NCI-H2107 treated with DMSO at 0.1 percent for 48 hours (cell line): Measurements from ENCODE around the gene MC1R.
"Not testable (repeated sequence)": the region's sequence is repeated elsewhere in the genome, so short reads cannot be mapped to it uniquely, and the experiment has no call there.

Experiments used
- DNase-seq: peaks from one replicate; lab custom pipeline; 2025; ENCODE audit not compliant: unreplicated experiment; lab: John Stamatoyannopoulos, UW

Gene MC1R

DNA sequence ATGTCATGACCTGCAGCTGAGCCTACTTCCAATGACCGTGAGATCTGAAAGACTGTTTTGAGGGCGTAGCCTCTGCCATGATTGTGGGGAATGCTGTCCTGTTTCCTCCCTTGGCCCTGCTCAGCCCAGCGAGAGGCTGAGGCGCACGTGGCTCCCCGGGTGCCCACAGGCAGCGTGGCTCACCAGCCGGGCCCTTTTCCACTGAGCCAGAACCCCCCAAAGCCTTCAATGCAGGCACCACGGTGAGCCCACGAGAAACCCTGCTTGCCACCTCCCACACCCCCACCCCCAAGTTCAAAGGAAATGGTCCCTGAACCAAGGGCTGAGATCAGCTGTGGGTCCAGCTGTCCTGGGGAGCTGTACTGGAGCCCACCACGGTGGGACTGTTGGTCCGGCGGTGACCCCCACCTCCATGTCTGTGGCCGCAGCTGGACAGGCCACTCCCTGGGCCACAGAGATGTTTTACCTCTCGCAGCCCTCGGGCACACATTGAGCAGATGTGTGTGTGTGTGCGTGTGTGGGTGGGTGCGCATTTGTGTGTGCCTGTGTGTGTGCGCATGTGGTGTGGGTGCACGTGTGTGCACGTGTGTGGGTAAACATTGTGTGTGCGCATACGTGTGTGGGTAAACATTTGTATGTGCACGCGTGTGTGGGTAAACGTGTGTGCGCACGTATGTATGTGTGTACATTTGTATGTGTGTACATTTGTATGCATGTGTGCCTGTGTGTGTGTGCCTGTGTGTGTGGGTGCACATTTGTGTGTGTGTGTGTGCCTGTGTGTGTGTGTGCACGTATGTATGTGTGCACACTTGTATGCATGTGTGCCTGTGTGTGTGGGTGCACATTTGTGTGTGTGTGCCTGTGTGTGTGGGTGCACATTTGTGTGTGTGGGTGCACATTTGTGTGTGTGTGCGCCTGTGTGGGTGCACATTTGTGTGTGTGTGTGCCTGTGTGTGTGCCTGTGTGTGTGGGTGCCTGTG is 5.0 kb upstream of the MC1R start:
- no peak for DNase-seq

DNA sequence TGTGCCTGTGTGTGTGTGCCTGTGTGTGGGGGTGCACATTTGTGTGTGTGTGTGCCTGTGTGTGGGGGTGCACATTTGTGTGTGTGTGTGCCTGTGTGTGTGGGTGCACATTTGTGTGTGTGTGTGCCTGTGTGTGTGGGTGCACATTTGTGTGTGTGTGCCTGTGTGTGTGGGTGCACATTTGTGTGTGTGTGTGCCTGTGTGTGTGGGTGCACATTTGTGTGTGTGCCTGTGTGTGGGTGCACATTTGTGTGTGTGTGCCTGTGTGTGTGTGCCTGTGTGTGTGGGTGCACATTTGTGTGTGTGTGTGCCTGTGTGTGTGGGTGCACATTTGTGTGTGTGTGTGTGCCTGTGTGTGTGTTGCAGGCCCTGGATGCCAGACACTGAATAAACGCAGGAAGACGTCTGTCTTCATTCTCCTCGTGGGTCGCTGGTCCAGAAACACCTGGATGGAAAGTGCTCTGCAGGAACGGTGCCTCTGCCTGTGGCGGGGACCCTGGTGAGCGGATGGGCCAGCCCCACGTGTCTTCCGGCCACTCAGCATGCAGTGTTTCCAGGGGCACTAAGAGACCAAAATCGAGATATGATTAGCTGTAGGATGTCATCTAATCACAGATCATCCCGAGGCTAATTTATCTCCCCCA is 3.9 kb upstream of the MC1R start:
- not testable (repeated sequence) for DNase-seq

DNA sequence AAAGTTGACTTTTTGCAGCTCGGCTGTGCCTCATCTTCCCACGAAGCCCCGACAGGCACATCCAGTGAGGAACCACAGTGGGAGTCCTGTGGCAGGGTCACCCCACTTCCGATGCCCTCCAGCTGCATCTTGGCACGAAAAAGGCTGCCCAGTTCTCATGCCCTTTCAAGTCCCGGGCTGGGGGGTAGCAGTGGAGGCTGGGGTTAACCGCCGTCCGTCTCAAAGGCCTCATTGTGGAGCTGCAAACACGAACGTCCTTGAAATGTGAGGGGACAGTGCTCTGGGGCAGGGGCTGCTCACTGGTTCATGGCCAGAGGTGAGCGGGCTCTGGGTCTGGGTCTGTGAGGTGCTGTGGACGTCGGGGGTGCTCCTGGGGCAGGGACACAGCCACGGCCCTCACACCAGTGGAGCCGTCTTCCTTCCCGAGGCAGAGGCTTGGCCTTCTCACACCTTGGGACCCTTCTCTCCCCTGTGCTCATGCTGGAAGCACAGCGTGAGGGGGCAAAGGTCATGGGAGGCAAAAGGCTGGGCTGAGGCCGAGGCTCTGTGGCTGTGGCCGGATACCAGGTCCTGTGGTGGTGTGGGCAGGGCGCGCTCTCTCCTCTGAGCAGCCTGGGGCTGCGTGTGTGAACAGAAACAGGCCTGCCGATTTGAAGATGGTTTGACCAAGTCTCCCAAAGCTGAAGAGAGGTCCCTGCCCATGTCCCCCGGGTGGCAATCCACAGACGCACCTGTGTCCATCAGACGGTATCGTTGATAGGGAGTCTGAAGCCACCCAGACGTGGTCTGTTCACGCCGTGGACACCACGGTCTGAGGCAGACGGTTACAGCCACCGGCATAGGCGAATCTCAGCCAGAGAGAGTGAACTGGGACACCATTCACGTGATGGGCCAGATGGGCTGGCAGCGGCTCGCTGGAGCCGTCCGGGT is 3.1 kb upstream of the MC1R start:
- no peak for DNase-seq

DNA sequence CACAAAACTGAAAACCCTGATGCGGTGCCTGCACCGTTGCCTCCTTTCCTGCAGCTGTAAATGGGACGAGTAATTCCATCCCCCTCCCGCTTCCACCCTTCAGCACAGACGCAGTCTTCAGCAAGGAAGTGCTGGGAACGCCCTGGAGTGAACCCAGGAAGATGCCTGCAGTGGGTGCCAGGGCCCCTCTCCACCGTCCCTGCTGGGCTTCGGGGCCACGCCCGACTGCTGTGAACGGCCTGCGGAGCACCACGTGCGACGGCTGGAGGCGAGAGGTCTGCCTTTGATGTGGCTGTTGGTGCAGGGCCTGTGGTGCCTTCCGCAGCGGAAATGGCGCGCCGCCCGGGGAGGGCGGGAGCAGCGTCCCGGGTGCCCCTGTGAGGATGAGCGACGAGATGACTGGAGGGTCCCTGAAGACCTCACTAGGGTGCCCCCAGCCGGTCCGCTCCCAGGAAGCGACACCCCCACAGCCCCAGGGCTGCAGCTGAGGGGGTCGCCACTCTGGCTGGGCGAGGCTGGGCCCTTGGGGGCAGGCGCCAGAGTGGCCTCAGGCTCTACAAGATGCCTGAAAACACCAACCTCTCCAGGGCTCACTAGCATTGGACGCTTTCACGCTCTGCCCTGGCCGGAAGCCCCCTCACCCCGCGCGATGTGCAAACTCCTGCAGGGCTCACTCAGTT is 749 bp upstream of the MC1R start:
- DNase-seq: peak; percentile 66

DNA sequence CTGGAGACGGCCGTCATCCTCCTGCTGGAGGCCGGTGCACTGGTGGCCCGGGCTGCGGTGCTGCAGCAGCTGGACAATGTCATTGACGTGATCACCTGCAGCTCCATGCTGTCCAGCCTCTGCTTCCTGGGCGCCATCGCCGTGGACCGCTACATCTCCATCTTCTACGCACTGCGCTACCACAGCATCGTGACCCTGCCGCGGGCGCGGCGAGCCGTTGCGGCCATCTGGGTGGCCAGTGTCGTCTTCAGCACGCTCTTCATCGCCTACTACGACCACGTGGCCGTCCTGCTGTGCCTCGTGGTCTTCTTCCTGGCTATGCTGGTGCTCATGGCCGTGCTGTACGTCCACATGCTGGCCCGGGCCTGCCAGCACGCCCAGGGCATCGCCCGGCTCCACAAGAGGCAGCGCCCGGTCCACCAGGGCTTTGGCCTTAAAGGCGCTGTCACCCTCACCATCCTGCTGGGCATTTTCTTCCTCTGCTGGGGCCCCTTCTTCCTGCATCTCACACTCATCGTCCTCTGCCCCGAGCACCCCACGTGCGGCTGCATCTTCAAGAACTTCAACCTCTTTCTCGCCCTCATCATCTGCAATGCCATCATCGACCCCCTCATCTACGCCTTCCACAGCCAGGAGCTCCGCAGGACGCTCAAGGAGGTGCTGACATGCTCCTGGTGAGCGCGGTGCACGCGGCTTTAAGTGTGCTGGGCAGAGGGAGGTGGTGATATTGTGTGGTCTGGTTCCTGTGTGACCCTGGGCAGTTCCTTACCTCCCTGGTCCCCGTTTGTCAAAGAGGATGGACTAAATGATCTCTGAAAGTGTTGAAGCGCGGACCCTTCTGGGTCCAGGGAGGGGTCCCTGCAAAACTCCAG is 1.1 kb downstream of the MC1R start:
- DNase-seq: no peak

DNA sequence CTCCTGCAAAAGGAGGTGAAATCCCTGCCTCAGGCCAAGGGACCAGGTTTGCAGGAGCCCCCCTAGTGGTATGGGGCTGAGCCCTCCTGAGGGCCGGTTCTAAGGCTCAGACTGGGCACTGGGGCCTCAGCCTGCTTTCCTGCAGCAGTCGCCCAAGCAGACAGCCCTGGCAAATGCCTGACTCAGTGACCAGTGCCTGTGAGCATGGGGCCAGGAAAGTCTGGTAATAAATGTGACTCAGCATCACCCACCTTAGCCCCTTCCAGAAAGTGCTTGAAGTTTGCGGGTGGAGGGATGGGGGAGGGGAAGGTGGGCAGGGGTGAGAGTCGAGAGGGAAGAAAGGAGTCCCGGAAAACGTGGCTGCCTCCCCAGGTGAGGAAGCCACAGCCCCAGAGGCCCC is 2.1 kb downstream of the MC1R start:
- DNase-seq: no peak

DNA sequence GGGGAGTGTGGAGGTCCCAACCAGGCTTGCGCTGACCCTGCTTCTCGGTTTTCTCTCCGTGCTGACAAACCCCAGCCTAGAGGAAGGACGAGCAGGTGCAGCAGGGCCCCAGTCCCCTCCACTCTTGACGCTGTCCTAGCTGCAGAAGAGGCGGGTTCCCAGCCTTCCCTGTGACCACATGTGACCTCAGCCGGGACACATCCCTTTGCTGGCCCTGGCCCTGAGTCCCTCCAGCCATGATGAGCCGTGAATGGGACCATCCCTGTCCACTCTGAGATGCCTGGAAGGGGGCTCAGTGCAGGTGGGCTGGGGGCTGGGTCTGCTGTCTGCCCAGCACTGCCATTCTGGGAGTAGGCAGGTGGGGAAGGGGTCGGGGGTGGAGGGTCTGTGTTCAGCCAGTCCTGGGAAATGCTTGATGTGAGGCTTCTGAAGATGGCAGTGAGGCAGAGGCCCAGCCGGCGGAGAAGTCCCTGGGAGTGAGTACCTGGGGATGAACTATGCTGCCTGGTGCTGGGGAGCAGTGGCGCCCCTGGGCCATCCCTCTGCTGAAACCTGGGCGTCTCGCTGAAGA is 2.6 kb downstream of the MC1R start:
- DNase-seq: no peak

DNA sequence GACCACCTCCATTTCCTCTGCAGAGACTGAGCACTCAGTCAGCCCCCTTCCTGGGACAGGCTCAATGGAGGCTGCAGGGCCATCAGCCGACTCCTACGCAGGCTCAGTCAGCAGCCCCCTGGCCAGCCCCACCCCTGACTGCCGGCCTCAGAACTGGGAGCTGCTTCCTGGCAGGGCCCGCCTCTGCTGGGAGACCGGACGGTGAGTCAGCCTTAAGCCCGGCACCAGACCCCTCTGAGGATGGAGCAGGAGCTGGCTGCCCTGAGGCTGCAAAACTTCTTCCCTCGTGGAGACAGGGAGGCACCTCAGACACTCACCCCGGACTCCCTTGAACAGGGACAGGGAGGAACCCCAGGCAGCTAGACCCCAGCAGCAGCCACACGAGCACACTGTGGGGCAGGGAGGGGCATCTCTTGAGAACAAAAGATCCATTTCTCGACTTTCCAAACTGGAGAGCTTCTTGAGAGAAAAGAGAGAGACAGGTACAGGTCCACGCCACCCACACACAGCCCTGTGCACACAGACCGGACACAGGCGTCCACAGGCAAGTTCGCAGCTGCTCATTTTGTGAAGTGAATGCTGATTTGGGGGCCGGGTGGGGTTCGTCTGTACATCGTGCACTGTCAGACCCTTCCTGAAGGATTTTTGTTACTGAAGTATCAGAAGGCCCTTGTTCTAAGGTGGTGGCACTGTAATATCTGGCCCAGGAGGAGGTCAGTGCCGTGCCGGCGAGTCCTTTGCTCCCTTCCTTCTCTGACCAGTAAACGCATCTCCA is 3.2 kb downstream of the MC1R start:
- DNase-seq: peak; percentile 39

DNA sequence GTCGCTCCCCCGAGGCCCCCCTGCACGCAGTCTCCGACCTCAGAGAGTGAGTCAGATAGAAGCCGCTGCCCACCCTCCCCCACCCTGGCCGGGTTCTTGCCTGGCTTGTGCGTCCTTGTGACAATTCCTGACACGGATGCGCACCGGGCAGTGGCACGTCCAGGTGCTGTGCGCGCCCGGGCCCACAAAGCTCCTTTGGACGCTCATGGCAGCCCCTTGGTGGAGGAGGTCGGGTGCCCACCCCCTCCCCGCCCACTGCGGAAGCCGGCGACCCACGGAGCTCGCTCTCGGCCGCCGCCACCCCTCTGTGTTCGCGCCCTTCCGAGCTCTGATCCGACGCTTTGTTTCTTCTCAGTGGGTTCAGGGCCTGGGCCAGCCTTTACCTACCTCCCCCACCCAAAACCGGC is 3.8 kb downstream of the MC1R start:
- no peak for DNase-seq

DNA sequence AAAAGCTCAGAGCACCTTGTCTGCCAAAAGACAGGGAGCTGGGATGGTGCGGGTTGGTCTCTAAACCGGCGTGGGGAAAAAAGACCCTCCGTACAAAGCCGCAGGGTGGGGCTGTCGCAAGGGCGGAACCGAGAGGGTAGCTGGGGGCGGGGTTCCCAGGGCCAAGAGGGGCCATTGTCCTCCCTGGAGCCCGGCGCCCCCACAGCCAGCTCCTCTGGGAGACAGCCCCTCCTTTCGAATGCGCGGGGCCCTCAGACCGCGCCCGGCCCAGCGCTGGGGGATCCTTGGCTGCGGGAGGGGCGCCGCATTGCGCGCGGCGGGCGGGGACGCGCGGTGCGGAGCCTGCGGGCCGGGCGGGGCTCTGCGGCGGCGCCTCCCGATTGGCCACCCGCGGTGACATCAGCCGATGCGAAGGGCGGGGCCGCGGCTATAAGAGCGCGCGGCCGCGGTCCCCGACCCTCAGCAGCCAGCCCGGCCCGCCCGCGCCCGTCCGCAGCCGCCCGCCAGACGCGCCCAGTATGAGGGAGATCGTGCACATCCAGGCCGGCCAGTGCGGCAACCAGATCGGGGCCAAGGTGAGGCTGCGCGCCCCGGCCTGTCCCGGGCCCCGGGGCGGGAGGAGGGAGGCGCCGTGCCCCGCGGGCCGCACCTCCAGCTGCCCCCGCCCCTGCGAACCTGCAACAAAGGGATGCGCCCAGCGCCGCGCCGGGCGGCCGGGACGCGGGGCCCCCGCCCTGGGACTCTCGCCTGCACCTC is 4.4 kb downstream of the MC1R start, which contains the start of gene TUBB3:
Gene TUBB3 (plus strand): TSS at position 459 of the 756 bp plus-strand sequence. CDS start 60 bp downstream, at position 519.
- peak; percentile 48 for DNase-seq

DNA sequence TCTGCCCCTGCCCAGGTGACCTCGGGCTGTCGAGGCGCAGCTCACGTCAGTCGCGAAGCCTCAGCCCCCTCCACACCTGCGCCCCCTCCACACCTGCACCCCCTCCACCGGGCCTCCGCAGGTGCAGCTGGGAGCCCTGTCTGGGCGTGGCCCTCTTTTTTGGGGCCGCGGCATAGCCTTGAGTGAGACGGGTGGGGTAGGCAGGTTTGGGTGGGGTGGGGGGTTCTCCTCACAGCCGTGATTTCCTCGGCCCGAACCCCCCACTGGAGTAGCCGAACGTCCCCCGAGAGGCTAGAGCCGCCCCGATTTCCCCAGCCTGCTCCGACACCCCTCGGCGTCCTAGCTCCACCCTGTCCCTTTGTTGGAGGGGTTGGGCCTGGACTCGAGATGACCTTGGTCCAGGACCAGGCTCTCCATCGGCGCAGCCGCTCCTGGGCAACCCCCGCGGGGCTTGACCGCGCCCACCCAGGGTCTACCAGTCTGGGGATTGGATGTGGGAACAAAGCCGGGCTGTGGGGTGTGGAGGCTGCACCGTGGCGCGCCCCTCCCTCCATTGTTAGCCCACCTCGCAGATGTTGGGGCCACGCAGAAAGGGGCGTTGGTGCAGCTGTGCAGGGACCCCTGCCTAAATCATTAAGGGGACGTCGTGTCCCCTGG is 5.1 kb downstream of the MC1R start:
- DNase-seq: no peak

DNA sequence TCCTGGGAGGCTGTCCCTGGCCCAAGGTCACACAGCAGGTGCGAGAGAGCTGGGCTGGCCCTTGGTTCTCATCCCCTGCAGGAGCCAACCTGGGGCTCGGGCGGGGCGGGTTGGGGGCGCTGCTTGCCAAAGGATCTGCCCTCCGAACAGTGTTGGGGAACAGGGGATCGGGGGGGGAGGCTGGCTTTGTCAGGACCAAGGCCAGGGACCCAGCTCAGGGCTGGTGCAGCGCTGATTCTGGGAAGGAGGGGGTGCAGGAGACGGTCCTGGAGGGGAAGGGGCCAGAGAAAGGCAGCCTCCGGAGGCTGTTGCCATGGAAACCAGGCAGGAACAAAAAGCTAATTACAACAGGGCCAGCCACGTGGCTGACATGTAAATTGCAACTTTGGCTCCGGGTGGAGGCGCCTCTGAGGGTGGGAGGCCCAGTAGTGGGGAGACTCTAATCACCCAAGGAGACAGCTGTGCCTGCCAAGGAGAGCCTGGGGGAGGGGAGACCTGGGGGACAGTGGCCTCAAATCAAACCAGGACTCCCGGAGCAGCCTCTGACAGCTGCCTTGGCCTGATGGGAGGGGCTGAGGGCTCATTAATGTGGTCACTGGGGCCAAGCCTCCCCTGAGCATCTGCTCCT is 5.7 kb downstream of the MC1R start:
- DNase-seq: peak; percentile 50

DNA sequence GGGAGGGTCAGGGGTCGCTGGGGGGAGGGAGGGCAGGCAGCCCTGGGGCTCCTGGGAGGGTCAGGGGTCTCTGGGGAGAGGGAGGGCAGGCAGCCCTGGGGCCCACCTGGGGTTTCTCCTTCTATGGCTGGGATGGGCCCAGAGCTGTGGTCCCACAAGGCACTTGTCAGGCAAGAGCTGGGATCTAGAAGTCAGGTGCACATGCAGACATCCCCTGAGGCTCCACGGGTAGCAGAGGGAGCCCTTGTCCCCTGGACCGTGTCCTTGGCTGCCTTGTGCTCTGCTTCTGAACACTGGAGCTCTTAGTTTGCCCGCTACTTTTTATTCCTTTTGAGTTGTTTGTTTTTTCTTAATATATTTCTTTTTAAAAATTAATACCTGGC is 6.3 kb downstream of the MC1R start:
- DNase-seq: peak; percentile 21

DNA sequence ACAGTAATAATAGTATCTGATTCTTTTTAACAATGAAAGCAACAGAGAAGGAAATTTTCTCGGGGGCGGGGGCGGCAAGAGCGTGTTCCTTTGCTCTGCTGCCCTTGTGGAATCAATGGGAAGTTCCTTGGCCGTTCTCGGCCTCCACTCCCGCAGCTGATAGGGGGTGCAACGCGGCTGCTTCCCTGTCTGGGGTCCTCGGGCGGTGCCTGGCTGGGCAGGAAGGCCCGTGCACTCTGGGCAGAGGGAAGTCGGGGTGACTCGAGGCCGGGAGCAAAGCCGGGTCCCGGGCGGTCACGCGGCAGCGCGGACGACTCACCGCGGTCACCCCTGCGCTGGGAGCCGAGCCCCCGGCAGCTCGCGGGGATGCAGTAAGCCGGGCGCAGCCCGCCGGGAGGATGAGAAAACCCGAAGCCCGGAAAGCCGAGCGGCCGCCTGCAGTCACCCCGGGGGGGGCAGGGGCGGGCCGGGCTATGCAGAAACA is 7.0 kb downstream of the MC1R start:
- DNase-seq: no peak

DNA sequence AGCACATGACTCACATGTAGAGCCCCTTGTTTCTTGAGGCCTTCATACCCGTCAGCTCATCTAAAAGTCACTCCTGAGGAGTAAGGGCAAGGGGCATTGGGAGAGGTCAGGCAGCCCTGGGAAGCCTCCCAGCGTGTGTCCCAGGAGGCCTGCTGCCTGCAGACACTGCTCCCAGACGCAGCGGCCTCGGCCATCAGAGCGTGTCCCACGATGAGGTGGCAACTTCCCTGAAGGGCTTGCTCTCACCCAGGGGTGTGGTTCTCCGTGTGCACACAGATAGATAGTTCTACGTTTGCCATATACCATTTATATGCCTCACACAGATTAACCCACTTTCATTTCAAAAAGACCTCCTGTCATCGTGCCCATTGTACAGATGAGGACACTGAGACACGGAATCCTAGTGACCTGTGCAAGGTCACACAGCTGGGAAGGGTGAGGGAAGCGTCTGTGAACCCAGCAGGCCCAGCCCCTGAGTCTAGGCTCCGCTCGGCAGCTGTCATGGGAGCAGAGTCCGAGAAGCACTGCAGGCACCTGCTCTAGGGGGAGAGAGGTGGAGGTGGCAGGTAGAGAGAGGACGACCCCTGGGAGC is 12.7 kb downstream of the MC1R start:
- DNase-seq: no peak

DNA sequence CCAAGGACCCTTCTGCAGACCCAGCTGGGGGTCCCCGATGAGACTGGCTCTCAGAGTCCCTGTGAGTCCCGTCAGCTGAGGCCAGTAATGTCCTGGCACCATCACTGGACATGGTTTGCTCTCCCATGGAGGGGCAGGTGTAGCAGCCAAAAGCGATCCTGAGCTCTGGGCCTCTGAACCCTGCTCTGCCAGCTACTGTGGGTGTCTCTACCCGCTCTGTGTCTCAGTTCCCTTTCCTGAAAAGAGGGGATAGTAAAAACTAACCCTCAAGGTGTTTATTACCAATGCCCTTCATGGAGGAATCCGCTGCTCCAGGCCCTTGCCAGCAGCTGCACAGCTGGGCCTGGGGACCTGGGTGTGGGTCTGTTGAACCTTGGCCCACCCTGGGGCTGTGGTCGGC is 13.3 kb downstream of the MC1R start:
- no peak for DNase-seq
